ENCODE measurements around the gene PTCD1. TPM values are rescaled to one million over a fixed set of nuclear protein-coding genes. Genes with fewer than 3 reads are reported as not detected.
A peak's percentile ranks its signal among the peaks of the same experiment; 100 is the strongest.

Gene PTCD1
- total RNA-seq, 1 experiment from 2014 or later, result 7.6 TPM

DNA sequence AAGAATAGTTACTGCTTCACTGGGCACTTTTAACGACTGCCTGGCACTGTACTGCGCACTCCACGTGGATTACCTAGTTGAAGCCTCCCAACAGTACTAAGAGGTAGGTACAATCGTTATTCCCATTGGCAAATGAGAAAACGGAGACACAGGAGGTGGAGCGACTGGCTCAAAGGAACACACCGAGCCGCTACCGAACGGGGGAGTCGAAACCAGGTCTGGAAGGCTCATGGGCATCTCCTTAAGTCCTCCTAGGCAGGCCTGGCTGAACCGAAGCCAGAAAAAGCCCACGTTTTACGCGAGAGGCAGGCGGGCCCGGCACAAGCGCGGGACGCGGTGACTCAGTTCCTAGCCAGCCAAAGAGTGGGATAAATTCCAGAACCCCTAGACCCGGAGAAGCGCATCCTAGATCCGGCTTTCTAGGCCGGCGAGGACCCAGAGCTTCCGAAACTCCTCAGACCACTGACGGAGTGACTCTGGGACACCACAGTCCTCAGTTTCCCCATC, 30.7 kb downstream of the PTCD1 start:
- no peaks in the 10 kb centered on the region for H3K27me3 Mint-ChIP-seq (ENCODE audit: unreplicated experiment)
- CTCF ChIA-PET, result interaction anchor here (0.6 to 1.2 kb wide), 2 partner anchors 9 kb away, joined by 3 read pairs; no protein-coding TSS in a partner anchor
- BruUV-seq (replicated peaks), result no TSS peak

DNA sequence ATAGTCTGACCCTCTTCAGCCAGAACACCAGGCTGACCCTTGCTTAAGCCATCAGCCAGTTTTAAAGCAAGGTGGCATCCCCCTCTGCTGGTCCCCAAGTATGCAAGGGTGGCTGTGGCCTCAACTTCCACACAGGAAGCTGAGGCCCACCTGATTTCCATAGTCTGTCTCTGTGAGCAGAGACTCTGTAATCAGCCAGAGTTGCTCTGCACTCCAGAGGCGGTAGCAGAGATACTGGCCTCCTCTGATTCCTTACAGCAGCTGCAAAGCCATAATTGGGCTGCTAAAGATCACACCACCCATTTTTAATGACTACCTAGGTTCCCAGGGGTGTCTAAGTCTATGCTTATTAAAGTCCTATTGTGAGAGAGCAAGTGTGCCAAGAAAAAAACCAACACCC, 32.0 kb downstream of the PTCD1 start:
- no TSS peak for BruUV-seq (replicated peaks)
- H3K27me3 Mint-ChIP-seq (ENCODE audit: unreplicated experiment), result no peaks in the 10 kb centered on the region
- CTCF ChIA-PET, result no interaction called here
- no peaks in the 10 kb centered on the region for H3K9me3 Mint-ChIP-seq (ENCODE audit: low read depth, unreplicated experiment)
- DNase-seq, result no peak
- H3K36me3 Mint-ChIP-seq (ENCODE audit: insufficient read depth, unreplicated experiment), result peaks cover 61% of the 10 kb centered on the region
- intact Hi-C loops (cut with micrococcal nuclease; ENCODE audit: unreplicated experiment), result no loop called here
- no peak overlapping the region for H3K27ac Mint-ChIP-seq (ENCODE audit: unreplicated experiment)
- H3K4me1 Mint-ChIP-seq (ENCODE audit: low read depth, unreplicated experiment), result peaks cover 5% of the 10 kb centered on the region
- TF ChIP-seq CTCF (IDR thresholded peaks at IDR 0.05; ENCODE audit: unreplicated experiment), result no peak
- no peak overlapping the region for H3K4me3 Mint-ChIP-seq (ENCODE audit: low read depth, unreplicated experiment)

More for the DNA sequence above, 30.7 kb downstream of the PTCD1 start:
- H3K4me3 Mint-ChIP-seq (ENCODE audit: low read depth, unreplicated experiment), result peak overlapping the region; percentile 92
- DNase-seq, result peak; percentile 10
- no peaks in the 10 kb centered on the region for H3K9me3 Mint-ChIP-seq (ENCODE audit: low read depth, unreplicated experiment)
- intact Hi-C loops (cut with micrococcal nuclease; ENCODE audit: unreplicated experiment), result no loop called here
- H3K27ac Mint-ChIP-seq (ENCODE audit: unreplicated experiment), result peak overlapping the region; percentile 89
- H3K36me3 Mint-ChIP-seq (ENCODE audit: insufficient read depth, unreplicated experiment), result peaks cover 64% of the 10 kb centered on the region
- H3K4me1 Mint-ChIP-seq (ENCODE audit: low read depth, unreplicated experiment), result peaks cover 5% of the 10 kb centered on the region
- TF ChIP-seq CTCF (IDR thresholded peaks at IDR 0.05; ENCODE audit: unreplicated experiment), result no peak

DNA sequence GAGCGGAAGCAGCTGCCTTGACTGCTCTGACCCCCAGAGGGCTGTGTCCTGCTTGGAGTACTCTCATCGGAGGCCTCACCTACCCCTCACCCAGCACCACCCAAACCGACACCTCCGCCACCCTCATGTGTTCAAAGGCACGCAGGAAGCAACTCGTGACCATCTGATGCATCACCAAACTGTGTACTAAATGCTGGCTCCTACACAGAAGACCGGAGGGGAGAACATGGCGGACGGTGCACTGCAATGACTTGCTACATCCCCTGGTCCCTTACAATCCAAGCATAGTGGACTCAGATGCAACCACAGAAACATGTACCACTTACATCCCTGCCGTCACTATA, 33.6 kb downstream of the PTCD1 start:
- Mint-ChIP-seq H3K4me3 (ENCODE audit: low read depth, unreplicated experiment) (no peak overlapping the region), H3K27ac (ENCODE audit: unreplicated experiment) (no peak overlapping the region), H3K4me1 (ENCODE audit: low read depth, unreplicated experiment) (no peaks in the 10 kb centered on the region), H3K27me3 (ENCODE audit: unreplicated experiment) (no peaks in the 10 kb centered on the region), H3K36me3 (ENCODE audit: insufficient read depth, unreplicated experiment) (peaks cover 66% of the 10 kb centered on the region), H3K9me3 (ENCODE audit: low read depth, unreplicated experiment) (no peaks in the 10 kb centered on the region)
- no peak for DNase-seq
- no TSS peak for BruUV-seq (replicated peaks)
- CTCF ChIA-PET, result interaction anchor here (0.7 kb wide), 2 partner anchors 39 to 88 kb away, joined by 4 read pairs; no protein-coding TSS in a partner anchor
- intact Hi-C loops (cut with micrococcal nuclease; ENCODE audit: unreplicated experiment), result no loop called here
- no peak for TF ChIP-seq CTCF (IDR thresholded peaks at IDR 0.05; ENCODE audit: unreplicated experiment)

DNA sequence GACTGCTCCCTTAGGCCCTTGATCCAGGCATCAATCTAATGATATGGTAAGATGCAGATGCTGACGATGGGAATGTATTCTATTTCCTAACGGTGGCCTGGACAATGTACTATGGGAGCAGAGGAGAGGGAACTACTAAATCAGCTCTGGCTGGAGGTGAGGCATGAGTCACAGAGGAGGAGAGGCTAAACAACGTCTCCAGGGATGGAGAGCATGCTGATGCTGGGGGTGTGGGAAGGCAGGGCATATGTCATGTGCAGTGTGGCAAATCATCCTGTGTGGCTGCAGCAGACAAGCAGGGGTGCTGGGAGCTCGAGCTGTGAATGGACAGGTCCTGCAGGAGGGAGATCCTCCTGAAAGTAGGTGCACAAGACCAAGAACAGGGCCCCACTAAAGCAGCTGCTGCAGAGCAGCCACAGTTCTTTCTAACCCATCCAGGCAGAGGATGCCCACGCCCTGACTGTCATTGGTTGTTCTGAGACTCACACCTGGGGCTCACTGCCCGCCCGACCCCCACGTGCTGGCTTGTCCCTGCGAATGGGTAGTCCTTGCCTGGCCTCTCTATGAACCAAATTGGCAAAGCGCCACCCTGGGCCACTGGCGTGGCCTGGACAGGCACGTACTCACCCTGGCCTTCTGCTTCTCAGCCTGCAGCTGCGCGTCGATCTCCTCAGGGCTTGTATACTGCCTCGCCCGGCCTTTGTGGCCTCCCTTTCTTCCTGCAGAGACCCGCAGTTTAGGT, 34.2 kb downstream of the PTCD1 start:
- H3K4me1 Mint-ChIP-seq (ENCODE audit: low read depth, unreplicated experiment), result no peaks in the 10 kb centered on the region
- CTCF ChIA-PET, result no interaction called here

More for the DNA sequence above, 34.2 kb downstream of the PTCD1 start:
- TF ChIP-seq CTCF (IDR thresholded peaks at IDR 0.05; ENCODE audit: unreplicated experiment), result no peak
- peaks cover 67% of the 10 kb centered on the region for H3K36me3 Mint-ChIP-seq (ENCODE audit: insufficient read depth, unreplicated experiment)
- no peaks in the 10 kb centered on the region for H3K27me3 Mint-ChIP-seq (ENCODE audit: unreplicated experiment)
- H3K9me3 Mint-ChIP-seq (ENCODE audit: low read depth, unreplicated experiment), result no peaks in the 10 kb centered on the region
- intact Hi-C loops (cut with micrococcal nuclease; ENCODE audit: unreplicated experiment), result no loop called here
- no peak overlapping the region for H3K4me3 Mint-ChIP-seq (ENCODE audit: low read depth, unreplicated experiment)
- no peak for DNase-seq
- no peak overlapping the region for H3K27ac Mint-ChIP-seq (ENCODE audit: unreplicated experiment)
- BruUV-seq (replicated peaks), result no TSS peak
